ENCODE measurements around the gene SRPRA. TPM values are rescaled to one million over a fixed set of nuclear protein-coding genes. Genes with fewer than 3 reads are reported as not detected.

Gene SRPRA
- total and polyA plus RNA-seq, 2 donors (not counting 3 experiments of a cell fraction or from before 2014, with no cell fraction given): 104 to 116 TPM

DNA sequence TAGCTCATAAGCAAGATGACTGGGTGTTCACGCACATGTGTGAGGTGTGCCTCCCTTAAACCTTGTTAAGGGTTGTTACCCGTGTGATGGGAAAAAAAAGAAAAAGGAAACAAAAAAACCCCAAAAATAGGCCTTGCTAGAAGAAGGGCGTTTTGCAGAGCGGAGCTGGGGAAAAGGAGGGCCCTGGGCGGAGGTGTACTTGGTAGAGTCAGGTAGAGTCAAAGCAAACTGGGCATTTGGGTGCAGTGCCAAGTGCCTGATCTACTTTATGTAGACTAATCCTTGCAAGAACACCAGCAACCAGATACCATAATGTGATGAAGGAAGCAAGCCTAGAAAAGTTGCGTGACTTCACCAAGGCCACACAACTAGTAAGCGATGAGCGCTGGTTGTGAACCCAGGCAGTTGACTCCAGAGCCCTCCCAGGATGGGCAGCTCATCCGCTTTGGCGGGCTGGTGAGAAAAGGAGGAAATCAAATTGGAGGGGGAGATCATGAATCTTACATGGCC is 13.0 kb upstream of the SRPRA start:
- H3K9me3 ChIP-seq (replicated peaks; ENCODE audit: control insufficient read depth, insufficient read depth, low read length): no peaks in the 10 kb centered on the region
- no peak overlapping the region for H3K4me3 ChIP-seq (replicated peaks in 1 of 3; ENCODE audit: insufficient read depth in 1 of 3, low read depth in 1 of 3, low read length in 3 of 3)
- DNase-seq (ENCODE audit: low read depth, low spot score): no peak
- H3K27ac ChIP-seq (ENCODE audit: insufficient read depth, low read depth, low read length): no peak overlapping the region
- H4K20me1 ChIP-seq (replicated peaks; ENCODE audit: control insufficient read depth, extremely low read depth, insufficient read depth, low read length): no peaks in the 10 kb centered on the region
- peaks cover 0 to 6% of the 10 kb centered on the region in 2 experiments for H3K36me3 ChIP-seq (ENCODE audit: control insufficient read depth in 2 of 2, extremely low read depth in 1 of 2, insufficient read depth in 2 of 2, low read length in 2 of 2)
- peaks cover 13% of the 10 kb centered on the region for H3K4me1 ChIP-seq (ENCODE audit: control insufficient read depth, extremely low read depth, insufficient read depth, low read length)
- dilution Hi-C loops (cut with MboI; ENCODE audit: extremely low pct_ligation_motif_present, low sequenced_read_pairs): no loop called here
- no peaks in the 10 kb centered on the region for H3K9me1 ChIP-seq (replicated peaks; ENCODE audit: control insufficient read depth, extremely low read depth, insufficient read depth, low read length)
- ChIA-PET CTCF (no interaction called here), POLR2A (no interaction called here)
- FAIRE-seq: no peak
- intact Hi-C loops (cut with micrococcal nuclease): loop anchor here (1.0 kb wide), 1 partner anchor 12 kb away; the partner anchor contains the start of gene FOXRED1
- no peak overlapping the region for H2AFZ ChIP-seq (ENCODE audit: low read depth, low read length)
- no peaks in the 10 kb centered on the region for H3K79me2 ChIP-seq (ENCODE audit: control insufficient read depth, insufficient read depth, low read length)
- no peak overlapping the region for H3K4me2 ChIP-seq (ENCODE audit: insufficient read depth, low read length)
- H3K27me3 ChIP-seq (ENCODE audit: control insufficient read depth in 2 of 2, insufficient read depth in 2 of 2, low read length in 2 of 2): no peaks in the 10 kb centered on the region
- no peak overlapping the region for H3K9ac ChIP-seq (replicated peaks; ENCODE audit: extremely low read depth, insufficient read depth, low read length)
- TF ChIP-seq, protein P1, sequence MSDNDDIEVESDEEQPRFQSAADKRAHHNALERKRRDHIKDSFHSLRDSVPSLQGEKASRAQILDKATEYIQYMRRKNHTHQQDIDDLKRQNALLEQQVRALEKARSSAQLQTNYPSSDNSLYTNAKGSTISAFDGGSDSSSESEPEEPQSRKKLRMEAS (IDR thresholded peaks at IDR 0.05; ENCODE audit: insufficient read depth, insufficient read length): no peak
- TF ChIP-seq JUN (IDR thresholded peaks at IDR 0.05; ENCODE audit: borderline replicate concordance, insufficient read depth, insufficient read length, low read depth) (no peak), FOS (IDR thresholded peaks at IDR 0.05; ENCODE audit: borderline replicate concordance, insufficient read depth, low read length) (no peak), GATA2 (IDR thresholded peaks at IDR 0.05; ENCODE audit: insufficient read depth, insufficient read length, low read depth, low read length) (no peak), POLR2A (IDR thresholded peaks at IDR 0.05; ENCODE audit: low read depth, low read length) (no peak), EZH2 (IDR thresholded peaks at IDR 0.05; ENCODE audit: borderline replicate concordance, low read depth, low read length, severe bottlenecking) (no peak), POLR2AphosphoS5 (IDR thresholded peaks at IDR 0.05; ENCODE audit: insufficient read depth, low read depth, low read length) (no peak), CTCF (IDR thresholded peaks at IDR 0.05; ENCODE audit: extremely low read depth in 1 of 2, insufficient read depth in 1 of 2, low read depth in 1 of 2, low read length in 2 of 2) (no peak), MYC (IDR thresholded peaks at IDR 0.05; ENCODE audit: low read depth, low read length) (no peak)
- BruUV-seq (replicated peaks): no TSS peak
